Neural progenitor cell (in vitro differentiated cells): Measurements from ENCODE around the gene BRD4. TPM values are rescaled to one million over a fixed set of nuclear protein-coding genes. Genes with fewer than 3 reads are reported as not detected.

Source experiments
- DNase-seq: peaks from one replicate; pipeline ENCODE4 v3.0.0-alpha.2; 2016; ENCODE audit warnings: low spot score
- H2AFZ ChIP-seq: fragments of 200-600 bp; sonication (generic); replicated peaks from 2 replicates; pipeline ENCODE4 v1.6.1; 2016; ENCODE audit warnings: antibody characterized with exemption
- H3F3A ChIP-seq: fragments of 200-600 bp; sonication (generic); 2 replicates; pipeline ENCODE4 v1.6.1; 2016; ENCODE audit warnings: antibody characterized with exemption, low read depth
- H3K27ac ChIP-seq: fragments of 200-600 bp; sonication (generic); 2 replicates; pipeline ENCODE4 v1.5.1; 2016; ENCODE audit warnings: mild to moderate bottlenecking
- H3K27me3 ChIP-seq: fragments of 200-600 bp; sonication (generic); 2 replicates; pipeline ENCODE4 v1.6.1; 2016; ENCODE audit warnings: mild to moderate bottlenecking, moderate library complexity
- H3K36me3 ChIP-seq: fragments of 200-600 bp; sonication (generic); 2 replicates; pipeline ENCODE4 v1.5.1; 2016
- H3K4me1 ChIP-seq: fragments of 200-600 bp; sonication (generic); 2 replicates; pipeline ENCODE4 v1.6.1; 2016; ENCODE audit warnings: mixed run types
- H3K4me2 ChIP-seq: fragments of 200-600 bp; sonication (generic); 2 replicates; pipeline ENCODE4 v1.6.1; 2016
- H3K4me3 ChIP-seq: fragments of 200-600 bp; sonication (generic); 2 replicates; pipeline ENCODE4 v1.5.1; 2016
- H3K79me2 ChIP-seq: fragments of 200-600 bp; sonication (generic); 2 replicates; pipeline ENCODE4 v1.6.1; 2016; ENCODE audit warnings: low read depth
- H3K9ac ChIP-seq: fragments of 200-600 bp; sonication (generic); 2 replicates; pipeline ENCODE4 v1.6.1; 2016
- H3K9me3 ChIP-seq: fragments of 200-600 bp; sonication (generic); 2 replicates; pipeline ENCODE4 v1.5.1; 2016; ENCODE audit warnings: low read depth
- H4K20me1 ChIP-seq: fragments of 200-600 bp; sonication (generic); 2 replicates; pipeline ENCODE4 v1.6.1; 2016; ENCODE audit warnings: low read depth
- H3K27ac Mint-ChIP-seq: 3 replicates; pipeline ENCODE4 v1.8.0; 2021; ENCODE audit warnings: mixed read lengths
- H3K27me3 Mint-ChIP-seq: 2 replicates; pipeline ENCODE4 v1.8.0; 2022; ENCODE audit warnings: low read depth, mild to moderate bottlenecking, inconsistent platforms, moderate library complexity, mixed read lengths; ENCODE audit not compliant: insufficient read depth
- H3K36me3 Mint-ChIP-seq: 3 replicates; pipeline ENCODE4 v1.8.0; 2021; ENCODE audit warnings: mixed read lengths
- H3K4me1 Mint-ChIP-seq: 3 replicates; pipeline ENCODE4 v1.8.0; 2021; ENCODE audit warnings: mixed read lengths
- H3K4me3 Mint-ChIP-seq: 3 replicates; pipeline ENCODE4 v1.8.0; 2021; ENCODE audit warnings: mild to moderate bottlenecking, moderate library complexity, mixed read lengths
- H3K9me3 Mint-ChIP-seq: 3 replicates; pipeline ENCODE4 v1.8.0; 2020; ENCODE audit warnings: mixed read lengths
- EZH2 ChIP-seq: fragments of 200-600 bp; sonication (generic); IDR thresholded peaks from 2 replicates; pipeline ENCODE4 v1.6.1; 2017; ENCODE audit warnings: antibody characterized with exemption, mild to moderate bottlenecking, moderate library complexity
- EZH2phosphoT487 ChIP-seq: fragments of 200-600 bp; sonication (generic); IDR thresholded peaks from 2 replicates; pipeline ENCODE4 v1.6.1; 2017; ENCODE audit warnings: antibody characterized with exemption
- total RNA-seq: library from RNA; depleted of rRNA; stranded (reverse); fragments of >200 nt; gene quantifications from 2 replicates; pipeline ENCODE4 v1.2.3, GENCODE V29; 2015; ENCODE audit warnings: low replicate concordance
- TF ChIP-seq, protein P1 (sequence below): fragments of 200-600 bp; sonication (generic); IDR thresholded peaks from 2 replicates; pipeline ENCODE4 v1.5.1; 2017; ENCODE audit warnings: antibody characterized with exemption, mild to moderate bottlenecking

The BRD4 gene
- total RNA-seq, 1 donor from 2014 or later: 14.5 TPM

DNA sequence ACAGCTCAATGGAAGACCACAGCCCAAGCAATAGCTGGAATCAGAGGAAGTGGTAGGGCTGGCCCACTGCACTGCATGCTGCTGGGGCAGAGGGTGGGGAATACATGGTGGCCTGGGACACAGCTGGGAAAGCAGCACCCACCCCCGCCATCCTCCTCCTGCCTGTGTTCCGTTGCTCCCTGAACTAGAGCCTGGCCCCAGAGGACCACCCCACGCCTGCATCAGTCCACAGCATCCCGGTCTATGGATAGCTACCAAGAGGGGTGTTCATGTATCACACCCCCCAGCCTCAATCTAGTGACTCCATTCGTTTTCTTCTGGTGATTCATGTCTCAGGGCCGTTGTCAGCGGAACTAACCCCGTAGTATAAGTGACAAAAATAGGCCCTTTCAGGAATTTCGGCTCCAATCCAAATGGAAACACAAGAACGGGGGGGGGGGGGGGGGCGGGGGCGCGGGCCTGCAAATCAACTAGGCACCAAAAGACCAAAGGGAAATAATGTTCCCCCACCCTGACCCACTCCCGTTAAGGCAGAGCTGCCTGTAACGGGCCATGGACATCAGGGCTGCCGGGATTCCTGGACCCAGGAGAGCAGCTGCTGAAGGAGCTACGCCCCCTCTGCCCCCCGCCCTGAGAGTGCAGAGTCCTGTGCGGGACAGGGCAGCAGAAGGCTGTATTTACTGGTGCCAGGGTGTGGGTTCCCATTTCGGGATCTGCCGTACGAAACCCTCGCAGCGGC is 81.2 kb downstream of the BRD4 start:
- H3F3A ChIP-seq: peaks cover 27% of the 10 kb centered on the region
- no peaks in the 10 kb centered on the region for H3K27me3 ChIP-seq
- H3K9ac ChIP-seq: no peak overlapping the region
- H3K27ac Mint-ChIP-seq: peak overlapping the region; percentile 66
- H3K4me2 ChIP-seq: peak overlapping the region; percentile 43
- TF ChIP-seq EZH2phosphoT487 (no peak), EZH2 (no peak)
- TF ChIP-seq, protein P1, sequence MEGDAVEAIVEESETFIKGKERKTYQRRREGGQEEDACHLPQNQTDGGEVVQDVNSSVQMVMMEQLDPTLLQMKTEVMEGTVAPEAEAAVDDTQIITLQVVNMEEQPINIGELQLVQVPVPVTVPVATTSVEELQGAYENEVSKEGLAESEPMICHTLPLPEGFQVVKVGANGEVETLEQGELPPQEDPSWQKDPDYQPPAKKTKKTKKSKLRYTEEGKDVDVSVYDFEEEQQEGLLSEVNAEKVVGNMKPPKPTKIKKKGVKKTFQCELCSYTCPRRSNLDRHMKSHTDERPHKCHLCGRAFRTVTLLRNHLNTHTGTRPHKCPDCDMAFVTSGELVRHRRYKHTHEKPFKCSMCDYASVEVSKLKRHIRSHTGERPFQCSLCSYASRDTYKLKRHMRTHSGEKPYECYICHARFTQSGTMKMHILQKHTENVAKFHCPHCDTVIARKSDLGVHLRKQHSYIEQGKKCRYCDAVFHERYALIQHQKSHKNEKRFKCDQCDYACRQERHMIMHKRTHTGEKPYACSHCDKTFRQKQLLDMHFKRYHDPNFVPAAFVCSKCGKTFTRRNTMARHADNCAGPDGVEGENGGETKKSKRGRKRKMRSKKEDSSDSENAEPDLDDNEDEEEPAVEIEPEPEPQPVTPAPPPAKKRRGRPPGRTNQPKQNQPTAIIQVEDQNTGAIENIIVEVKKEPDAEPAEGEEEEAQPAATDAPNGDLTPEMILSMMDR: no peak
- H3K4me3 Mint-ChIP-seq: peak overlapping the region; percentile 41
- H3K36me3 Mint-ChIP-seq: peaks cover 37% of the 10 kb centered on the region
- no peaks in the 10 kb centered on the region for H3K36me3 ChIP-seq
- DNase-seq: no peak
- no peak overlapping the region for H3K4me3 ChIP-seq
- peaks cover 84% of the 10 kb centered on the region for H4K20me1 ChIP-seq
- no peaks in the 10 kb centered on the region for H3K9me3 ChIP-seq
- peaks cover 8% of the 10 kb centered on the region for H3K27me3 Mint-ChIP-seq
- no peak overlapping the region for H2AFZ ChIP-seq
- peaks cover 38% of the 10 kb centered on the region for H3K4me1 Mint-ChIP-seq
- no peaks in the 10 kb centered on the region for H3K9me3 Mint-ChIP-seq
- peaks cover 16% of the 10 kb centered on the region for H3K4me1 ChIP-seq
- H3K79me2 ChIP-seq: peaks cover 16% of the 10 kb centered on the region
- no peak overlapping the region for H3K27ac ChIP-seq

DNA sequence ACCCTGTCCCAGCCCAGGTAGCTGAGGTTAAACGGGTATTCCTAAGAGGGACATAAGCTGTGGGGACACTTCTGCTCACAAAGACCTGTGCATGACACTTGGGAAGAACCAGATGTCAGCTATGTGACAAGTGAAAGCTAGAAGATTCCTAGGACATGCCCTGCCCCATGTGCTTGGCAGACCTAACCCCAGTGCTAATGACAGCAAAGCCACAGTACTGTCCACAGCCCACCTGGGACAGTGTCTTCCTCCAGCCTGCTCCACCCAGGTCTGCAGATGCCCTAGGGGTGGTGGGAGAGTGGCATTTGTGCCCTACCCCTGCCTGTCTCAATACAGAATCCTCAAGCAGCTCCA is 81.7 kb downstream of the BRD4 start:
- H4K20me1 ChIP-seq: peaks cover 87% of the 10 kb centered on the region
- H3K27me3 ChIP-seq: no peaks in the 10 kb centered on the region
- peaks cover 38% of the 10 kb centered on the region for H3K4me1 Mint-ChIP-seq
- peaks cover 6% of the 10 kb centered on the region for H3K27me3 Mint-ChIP-seq
- no peak for DNase-seq
- no peak overlapping the region for H3K27ac ChIP-seq
- H3K36me3 Mint-ChIP-seq: peaks cover 36% of the 10 kb centered on the region
- H3K9me3 Mint-ChIP-seq: no peaks in the 10 kb centered on the region
- H3K9me3 ChIP-seq: no peaks in the 10 kb centered on the region
- no peak overlapping the region for H3K4me3 Mint-ChIP-seq
- H3K36me3 ChIP-seq: no peaks in the 10 kb centered on the region
- no peak overlapping the region for H2AFZ ChIP-seq
- no peak overlapping the region for H3K4me2 ChIP-seq
- H3K4me1 ChIP-seq: peaks cover 16% of the 10 kb centered on the region
- peak overlapping the region; percentile 42 for H3K27ac Mint-ChIP-seq
- H3K79me2 ChIP-seq: peaks cover 16% of the 10 kb centered on the region
- no peak overlapping the region for H3K9ac ChIP-seq
- TF ChIP-seq EZH2 (no peak), EZH2phosphoT487 (no peak)
- TF ChIP-seq, protein P1: no peak
- peaks cover 27% of the 10 kb centered on the region for H3F3A ChIP-seq
- no peak overlapping the region for H3K4me3 ChIP-seq

DNA sequence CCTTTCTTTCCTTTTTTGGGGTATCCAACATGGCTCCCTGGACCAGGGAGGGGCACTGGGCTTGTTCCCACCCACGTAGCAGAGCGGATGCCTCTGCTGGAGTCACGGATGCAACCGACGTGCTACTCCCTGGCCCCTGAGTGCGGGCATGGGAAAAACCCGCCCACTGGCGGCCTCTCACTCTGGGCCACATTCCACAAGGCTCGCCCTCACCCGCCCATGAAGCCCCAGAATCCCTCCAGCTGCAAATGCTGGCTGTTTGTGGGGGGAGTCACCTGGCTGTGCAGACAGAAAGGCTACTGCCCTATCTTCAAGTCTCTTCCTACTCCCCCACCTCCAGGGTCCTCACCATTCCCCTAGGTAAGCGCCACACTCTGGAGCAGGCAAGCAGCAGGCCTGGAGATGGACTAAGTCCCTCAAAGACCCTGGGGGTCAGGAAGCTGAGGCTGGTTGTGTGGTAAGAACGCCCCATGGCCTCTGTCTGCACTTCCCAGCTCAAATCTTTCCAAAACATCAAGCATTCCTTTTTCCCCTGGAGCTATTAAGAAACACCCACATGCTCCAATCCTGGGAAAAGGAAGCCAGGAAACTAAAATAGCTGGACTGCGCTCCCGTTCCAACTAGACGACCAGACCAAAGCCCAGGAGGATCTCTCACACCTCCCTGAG is 82.2 kb downstream of the BRD4 start:
- H4K20me1 ChIP-seq: peaks cover 87% of the 10 kb centered on the region
- H3K27ac ChIP-seq: no peak overlapping the region
- DNase-seq: peak; percentile 24
- peaks cover 34% of the 10 kb centered on the region for H3K36me3 Mint-ChIP-seq
- H3K4me3 Mint-ChIP-seq: no peak overlapping the region
- peaks cover 27% of the 10 kb centered on the region for H3F3A ChIP-seq
- H3K4me1 ChIP-seq: peaks cover 16% of the 10 kb centered on the region
- no peaks in the 10 kb centered on the region for H3K9me3 ChIP-seq
- H2AFZ ChIP-seq: no peak overlapping the region
- H3K79me2 ChIP-seq: peaks cover 16% of the 10 kb centered on the region
- peak overlapping the region; percentile 42 for H3K27ac Mint-ChIP-seq
- H3K27me3 Mint-ChIP-seq: peaks cover 6% of the 10 kb centered on the region
- H3K4me2 ChIP-seq: no peak overlapping the region
- no peaks in the 10 kb centered on the region for H3K36me3 ChIP-seq
- peaks cover 38% of the 10 kb centered on the region for H3K4me1 Mint-ChIP-seq
- H3K9ac ChIP-seq: no peak overlapping the region
- no peaks in the 10 kb centered on the region for H3K27me3 ChIP-seq
- H3K4me3 ChIP-seq: no peak overlapping the region
- no peaks in the 10 kb centered on the region for H3K9me3 Mint-ChIP-seq
- TF ChIP-seq, protein P1: no peak
- no peak for TF ChIP-seq EZH2
- TF ChIP-seq EZH2phosphoT487: no peak
